Kidney (tissue), 14 donors: ENCODE data around the gene IGF2BP3. TPM values are rescaled to one million over a fixed set of nuclear protein-coding genes. Genes with fewer than 3 reads are reported as not detected.

ENCODE experiments used
- DNase-seq, 5 donors: peaks; one replicate each; pipeline ENCODE4 v3.0.0-alpha.2; 2013 to 2020
- FAIRE-seq: peaks from 2 replicates; lab custom pipeline; 2012; peaks lifted over from hg19 to GRCh38; lab: Jason Lieb, UNC
- H3K27ac ChIP-seq, 2 donors: one replicate each; pipeline ENCODE4 v1.7.0; 2013; ENCODE audit warnings: low read depth in 2 of 2, low read length in 2 of 2, inconsistent platforms in 1 of 2
- H3K27me3 ChIP-seq: one replicate; pipeline ENCODE4 v1.7.1; 2013; ENCODE audit warnings: low read length, inconsistent platforms; ENCODE audit not compliant: control insufficient read depth, insufficient read depth
- H3K36me3 ChIP-seq, 3 donors: one replicate each; pipeline versions ENCODE4 v1.7.0 to v1.7.1; 2013; ENCODE audit warnings: low read length in 3 of 3, control low read depth in 1 of 3, inconsistent platforms in 1 of 3; ENCODE audit not compliant: insufficient read depth in 3 of 3, control insufficient read depth in 2 of 3
- H3K4me1 ChIP-seq, 3 donors: one replicate each; pipeline versions ENCODE4 v1.7.0 to v1.7.1; 2013; ENCODE audit warnings: low read length in 3 of 3, inconsistent platforms in 1 of 3, low read depth in 1 of 3; ENCODE audit not compliant: control insufficient read depth in 2 of 3, insufficient read depth in 2 of 3
- H3K4me3 ChIP-seq, 3 donors: one replicate each; pipeline versions ENCODE4 v1.7.0 to v1.8.1; 2013; ENCODE audit warnings: low read length in 3 of 3, control low read depth in 1 of 3, inconsistent platforms in 1 of 3
- H3K9ac ChIP-seq, 3 donors: one replicate each; pipeline versions ENCODE4 v1.7.0 to v1.7.1; 2013; ENCODE audit warnings: low read length in 3 of 3, control low read depth in 1 of 3, inconsistent platforms in 1 of 3
- H3K9me3 ChIP-seq, 3 donors: one replicate each; pipeline versions ENCODE4 v1.7.0 to v1.7.1; 2013; ENCODE audit warnings: low read length in 3 of 3, control low read depth in 1 of 3, inconsistent platforms in 1 of 3; ENCODE audit not compliant: control insufficient read depth in 2 of 3, insufficient read depth in 1 of 3
- intact Hi-C: fragments of 100-400 bp; cut with DNase I; formaldehyde crosslinking; loops from one replicate; pipeline ENCODE4 v1.11.1; 2022
- polyA plus RNA-seq: library from polyadenylated mRNA; stranded (reverse); fragments of 350-450 nt; fragmentation: Illumina TruSeq; extraction: RNeasy Lipid Tissue Mini Kit (QIAGEN cat#74804); gene quantifications from one replicate; pipeline ENCODE4 v1.2.3, GENCODE V29; 2014; ENCODE audit warnings: low read depth, low replicate concordance; ENCODE audit not compliant: insufficient read depth
- total RNA-seq: library from RNA; stranded (reverse); fragmentation: NEBNext Ultra II Directional; extraction: Animal tissue kit (Norgen Biotek cat#: 25700); gene quantifications from one replicate; pipeline ENCODE4 v1.2.1, GENCODE V29; 2021
- TF ChIP-seq, protein P1 (sequence below): IDR thresholded peaks from 3 replicates; pipeline ENCODE4 v1.5.1; 2012; ENCODE audit warnings: mild to moderate bottlenecking, moderate library complexity, borderline replicate concordance; ENCODE audit not compliant: insufficient read depth; ENCODE audit errors: extremely low read depth
- donor health status: control.
- donor health status: control.
- donor health status: control.
- donor health status: control.
- donor health status: control.
- donor health status: DM: yes; HTN: yes; CAD: no.
- donor health status: Normal renal cell carcinoma (clear cell type).

Gene IGF2BP3
- total and polyA plus RNA-seq, 2 donors from 2014 or later: 0.85 TPM; not detected in 1

- Histone ChIP-seq H3K9ac (no peak overlapping the region), H3K4me1 (peaks cover 0 to 2% (median 0%) of the 10 kb centered on the region in 3 donors), H3K36me3 (peaks cover 2 to 21% (median 10%) of the 10 kb centered on the region in 3 donors), H3K4me3 (no peak overlapping the region), H3K9me3 (no peaks in the 10 kb centered on the region), H3K27ac (no peak overlapping the region), H3K27me3 (no peaks in the 10 kb centered on the region)
- TF ChIP-seq, protein P1, sequence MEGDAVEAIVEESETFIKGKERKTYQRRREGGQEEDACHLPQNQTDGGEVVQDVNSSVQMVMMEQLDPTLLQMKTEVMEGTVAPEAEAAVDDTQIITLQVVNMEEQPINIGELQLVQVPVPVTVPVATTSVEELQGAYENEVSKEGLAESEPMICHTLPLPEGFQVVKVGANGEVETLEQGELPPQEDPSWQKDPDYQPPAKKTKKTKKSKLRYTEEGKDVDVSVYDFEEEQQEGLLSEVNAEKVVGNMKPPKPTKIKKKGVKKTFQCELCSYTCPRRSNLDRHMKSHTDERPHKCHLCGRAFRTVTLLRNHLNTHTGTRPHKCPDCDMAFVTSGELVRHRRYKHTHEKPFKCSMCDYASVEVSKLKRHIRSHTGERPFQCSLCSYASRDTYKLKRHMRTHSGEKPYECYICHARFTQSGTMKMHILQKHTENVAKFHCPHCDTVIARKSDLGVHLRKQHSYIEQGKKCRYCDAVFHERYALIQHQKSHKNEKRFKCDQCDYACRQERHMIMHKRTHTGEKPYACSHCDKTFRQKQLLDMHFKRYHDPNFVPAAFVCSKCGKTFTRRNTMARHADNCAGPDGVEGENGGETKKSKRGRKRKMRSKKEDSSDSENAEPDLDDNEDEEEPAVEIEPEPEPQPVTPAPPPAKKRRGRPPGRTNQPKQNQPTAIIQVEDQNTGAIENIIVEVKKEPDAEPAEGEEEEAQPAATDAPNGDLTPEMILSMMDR: no peak
- no peak for FAIRE-seq
- intact Hi-C loops: no loop called here
- DNase-seq: no peak
These were observed 163.3 kb downstream of the IGF2BP3 start for GRCh38 chr7:23306936-23307521.

GRCh38 chr7:23299770-23300300 is 170.5 kb downstream of the IGF2BP3 start:
- no peak for FAIRE-seq
- Histone ChIP-seq H3K27me3 (no peaks in the 10 kb centered on the region), H3K27ac (peak overlapping the region; percentile 18 to 74), H3K4me3 (peak overlapping the region; percentile 82 to 96 (median 94)), H3K36me3 (no peaks in the 10 kb centered on the region), H3K9ac (peak overlapping the region; percentile 85 to 91 (median 87)), H3K9me3 (no peaks in the 10 kb centered on the region), H3K4me1 (peaks cover 5 to 13% (median 11%) of the 10 kb centered on the region in 3 donors)
- TF ChIP-seq, protein P1: no peak
- intact Hi-C loops: no loop called here
- DNase-seq: no peak

GRCh38 chr7:23298885-23299769 is 171.2 kb downstream of the IGF2BP3 start, which contains the start of gene MALSU1:
Gene MALSU1, plus strand, starts transcription at chr7:23299339. Its CDS starts 14 bp downstream, at chr7:23299353.
- TF ChIP-seq, protein P1: no peak

More at GRCh38 chr7:23298885-23299769, 171.2 kb downstream of the IGF2BP3 start, which contains the start of gene MALSU1:
- H3K27ac ChIP-seq: peak within 1 kb of the TSS; percentile 18 to 74
- no peaks in the 10 kb centered on the region for H3K9me3 ChIP-seq
- FAIRE-seq: peak; percentile 69
- H3K9ac ChIP-seq: peak within 1 kb of the TSS; percentile 85 to 91 (median 87)
- H3K4me3 ChIP-seq: peak within 1 kb of the TSS; percentile 82 to 96 (median 94)
- intact Hi-C loops: no loop called here
- peaks cover 5 to 13% (median 11%) of the 10 kb centered on the region in 3 donors for H3K4me1 ChIP-seq
- H3K36me3 ChIP-seq: no peaks in the 10 kb centered on the region
- peak; percentile 97 to 99 (median 98) for DNase-seq
- H3K27me3 ChIP-seq: no peaks in the 10 kb centered on the region
